Pancreas (tissue), 10 donors: ENCODE measurements around the gene ZNF248. TPM values are rescaled to one million over a fixed set of nuclear protein-coding genes. Genes with fewer than 3 reads are reported as not detected.
"Not testable (repeated sequence)": the region's sequence is repeated elsewhere in the genome, so short reads cannot be mapped to it uniquely, and the experiment has no call there.

Source experiments
- ATAC-seq, 4 donors: fragments of 200-7000 bp; cut with Tn5 transposase; one replicate each; pipeline versions ENCODE4 v1.8.0 to v1.9.1; 2020; ENCODE audit warnings: mild to moderate bottlenecking in 4 of 4, moderate library complexity in 4 of 4
- DNase-seq, 6 donors: peaks; one replicate each; pipeline ENCODE4 v3.0.0-alpha.2; 2020
- FAIRE-seq: peaks from 2 replicates; lab custom pipeline; 2012; peaks lifted over from hg19 to GRCh38; lab: Jason Lieb, UNC
- H3K27ac ChIP-seq, 4 donors: fragments of 200-600 bp; sonication (generic); 1 replicate in 3 of 4; 2 replicates in 1 of 4; pipeline versions ENCODE4 v1.5.0 to v1.8.0; 2020
- H3K27me3 ChIP-seq, 4 donors: fragments of 200-600 bp; one replicate each; pipeline ENCODE4 v1.8.0; 2021
- H3K36me3 ChIP-seq, 3 donors: fragments of 200-600 bp; sonication (generic) in 1 of 3; one replicate each; pipeline versions ENCODE4 v1.5.0 to v1.8.0; 2020 to 2021
- H3K4me1 ChIP-seq, 3 donors: fragments of 200-600 bp; one replicate each; pipeline ENCODE4 v1.8.0; 2021
- H3K4me3 ChIP-seq, 4 donors: fragments of 200-600 bp; sonication (generic) in 2 of 4; one replicate each; pipeline versions ENCODE4 v1.5.0 to v1.8.0; 2020 to 2021
- H3K9me3 ChIP-seq, 4 donors: fragments of 200-600 bp; one replicate each; pipeline ENCODE4 v1.8.0; 2021
- CTCF ChIP-seq, 4 donors: fragments of 200-600 bp; sonication (generic) in 3 of 4; IDR thresholded peaks; one replicate each; pipeline versions ENCODE4 v1.5.0 to v1.8.0; 2021; ENCODE audit warnings: antibody characterized with exemption in 4 of 4
- WGBS, 2 donors: extraction: QIAGEN DNeasy Blood & Tissue Kit; methylation state at CpG; one replicate each; pipeline ENCODE4 v1.1.7; 2013; 5-methylcytosine and 5-hydroxymethylcytosine counted together
- intact Hi-C, 3 donors: fragments of 100-400 bp; cut with DNase I; formaldehyde crosslinking; loops; one replicate each; pipeline versions ENCODE4 v1.11.1 to v1.14.2; 2022
- polyA plus RNA-seq, 2 donors: library from polyadenylated mRNA; stranded (reverse); fragments of 200-250 nt; gene quantifications; one replicate each; pipeline ENCODE4 v1.2.3, GENCODE V29; 2013
- total RNA-seq, 6 donors: library from RNA; stranded (reverse); fragmentation: NEBNext Ultra II Directional in 4 of 6; extraction: Animal tissue kit (Norgen Biotek cat#: 25700) in 4 of 6; gene quantifications; one replicate each; pipeline versions ENCODE4 v1.2.1 to v1.2.4, GENCODE V29; 2021 to 2023
- donor health status: healthy with polysubstance abuse.
- donor health status: DM: no; HTN: no; CAD: no; lungs with moderate emphysema.
- donor health status: DM: no; HTN: no; CAD: no.
- donor health status: control.
- donor health status: control.
- donor health status: Bipolar disorder and iron deficiency.
- donor health status: DM: yes; HTN: yes; CAD: no.
- donor health status: DM: no; HTN: no; CAD: no.
- donor health status: DM: no; HTN: no; CAD: no.
- donor health status: DM: yes; HTN: yes; CAD: no.

ZNF248 gene
- total and polyA plus RNA-seq, 8 donors: 2.7 to 8.3 (median 4.6) TPM

GRCh38 chr10:37747081-37747480 lies 110.3 kb downstream of the ZNF248 start:
- FAIRE-seq (no peak), DNase-seq (no peak), ATAC-seq (no peak)
- Histone ChIP-seq H3K4me3 (no peak overlapping the region), H3K27me3 (no peaks in the 10 kb centered on the region), H3K36me3 (no peaks in the 10 kb centered on the region), H3K4me1 (no peaks in the 10 kb centered on the region), H3K27ac (no peak overlapping the region), H3K9me3 (no peaks in the 10 kb centered on the region)
- 56 to 64% methylated on average over 5 of the region's 5 CpGs for WGBS, 2 donors
- no peak for TF ChIP-seq CTCF (IDR thresholded peaks at IDR 0.05)
- intact Hi-C loops: no loop called here

- TF ChIP-seq CTCF (IDR thresholded peaks at IDR 0.05): no peak
- Histone ChIP-seq H3K4me3 (no peak overlapping the region), H3K9me3 (no peaks in the 10 kb centered on the region), H3K36me3 (no peaks in the 10 kb centered on the region), H3K27me3 (no peaks in the 10 kb centered on the region), H3K27ac (no peak overlapping the region), H3K4me1 (no peaks in the 10 kb centered on the region)
- intact Hi-C loops: no loop called here
- 69 to 70% methylated on average over 5 of the region's 5 CpGs for WGBS, 2 donors
- ATAC-seq: no peak
- no peak for FAIRE-seq
- no peak for DNase-seq
Measured at GRCh38 chr10:37741831-37742230, 115.6 kb downstream of the ZNF248 start.

GRCh38 chr10:37739181-37739580 lies 118.2 kb downstream of the ZNF248 start:
- H3K27ac ChIP-seq: no peak overlapping the region
- H3K36me3 ChIP-seq: no peaks in the 10 kb centered on the region
- FAIRE-seq (no peak), ATAC-seq (no peak), DNase-seq (no peak)
- intact Hi-C loops: no loop called here
- H3K4me1 ChIP-seq: no peaks in the 10 kb centered on the region
- no peak overlapping the region for H3K4me3 ChIP-seq
- WGBS, 2 donors: 60 to 72% methylated on average over 3 of the region's 3 CpGs
- H3K9me3 ChIP-seq: no peaks in the 10 kb centered on the region
- TF ChIP-seq CTCF (IDR thresholded peaks at IDR 0.05): no peak
- H3K27me3 ChIP-seq: no peaks in the 10 kb centered on the region

GRCh38 chr10:37738241-37738640 lies 119.2 kb downstream of the ZNF248 start:
- H3K9me3 ChIP-seq, DNase-seq, ATAC-seq, FAIRE-seq, H3K4me3 ChIP-seq, H3K27me3 ChIP-seq, H3K27ac ChIP-seq, intact Hi-C loops, H3K4me1 ChIP-seq, H3K36me3 ChIP-seq: not testable (repeated sequence)
- 78 to 87% methylated on average over 16 of the region's 16 CpGs for WGBS, 2 donors

GRCh38 chr10:37737336-37737735 lies 120.1 kb downstream of the ZNF248 start:
- DNase-seq: no peak

More at GRCh38 chr10:37737336-37737735, 120.1 kb downstream of the ZNF248 start:
- WGBS, 2 donors: 63 to 67% methylated on average over 14 to 15 of the region's 15 CpGs
- no peak for TF ChIP-seq CTCF (IDR thresholded peaks at IDR 0.05)
- H3K36me3 ChIP-seq: no peaks in the 10 kb centered on the region
- H3K27me3 ChIP-seq: no peaks in the 10 kb centered on the region
- H3K4me3 ChIP-seq: no peak overlapping the region
- ATAC-seq (no peak), FAIRE-seq (no peak)
- H3K9me3 ChIP-seq: no peaks in the 10 kb centered on the region
- no peaks in the 10 kb centered on the region for H3K4me1 ChIP-seq
- intact Hi-C loops: no loop called here
- H3K27ac ChIP-seq: no peak overlapping the region
